Measurements from ENCODE around the gene REXO4.
"Not testable (repeated sequence)": the region's sequence is repeated elsewhere in the genome, so short reads cannot be mapped to it uniquely, and the experiment has no call there.

REXO4 gene

DNA sequence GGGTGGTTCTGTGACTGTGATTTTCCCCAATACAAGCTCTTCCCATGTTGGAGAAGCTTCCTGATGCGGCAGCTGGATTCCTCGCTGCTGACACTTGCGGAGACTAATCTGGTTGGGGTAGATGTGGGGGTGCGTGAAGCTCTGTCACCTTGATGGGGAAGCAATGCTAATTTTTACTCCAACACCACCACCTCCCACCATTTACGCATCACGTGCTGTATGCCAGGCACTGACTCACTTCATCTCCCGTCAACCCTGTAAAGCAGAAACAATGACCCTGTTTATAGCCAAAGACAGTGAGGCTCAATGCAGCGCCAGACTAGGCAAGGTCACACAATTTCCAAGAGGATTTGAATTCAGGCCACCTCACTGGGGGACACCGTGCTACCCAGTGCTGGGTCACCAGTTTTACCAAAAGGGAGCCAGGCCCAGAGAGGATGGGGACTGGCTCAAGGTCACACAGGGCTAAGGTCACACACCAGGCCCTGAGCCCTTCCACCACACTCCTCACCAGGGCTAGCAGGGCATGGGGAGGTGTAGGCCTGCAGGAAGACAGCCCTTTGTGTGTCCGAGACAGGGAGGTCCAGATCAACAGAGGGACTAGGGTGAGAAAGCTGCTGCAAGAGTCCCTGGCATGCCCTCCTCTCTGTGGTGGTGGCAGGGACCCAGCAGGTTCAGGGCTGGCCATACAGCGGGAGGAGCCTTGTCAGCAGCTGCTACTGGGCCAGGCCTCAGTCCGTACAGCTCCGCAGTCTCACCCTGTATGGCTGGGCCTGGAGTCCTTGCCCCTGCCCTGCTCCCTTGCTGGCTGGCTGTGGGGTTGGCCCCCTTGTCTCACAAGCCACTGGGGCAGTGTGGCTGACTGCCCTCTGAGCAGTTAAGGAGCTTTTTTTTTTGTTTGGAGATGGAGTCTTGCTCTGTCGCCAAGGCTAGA, 38.4 kb downstream of the REXO4 start:
- DNase-seq (ENCODE audit: insufficient read length, low spot score) (no peak), FAIRE-seq (no peak)
- TF ChIP-seq, protein P1, sequence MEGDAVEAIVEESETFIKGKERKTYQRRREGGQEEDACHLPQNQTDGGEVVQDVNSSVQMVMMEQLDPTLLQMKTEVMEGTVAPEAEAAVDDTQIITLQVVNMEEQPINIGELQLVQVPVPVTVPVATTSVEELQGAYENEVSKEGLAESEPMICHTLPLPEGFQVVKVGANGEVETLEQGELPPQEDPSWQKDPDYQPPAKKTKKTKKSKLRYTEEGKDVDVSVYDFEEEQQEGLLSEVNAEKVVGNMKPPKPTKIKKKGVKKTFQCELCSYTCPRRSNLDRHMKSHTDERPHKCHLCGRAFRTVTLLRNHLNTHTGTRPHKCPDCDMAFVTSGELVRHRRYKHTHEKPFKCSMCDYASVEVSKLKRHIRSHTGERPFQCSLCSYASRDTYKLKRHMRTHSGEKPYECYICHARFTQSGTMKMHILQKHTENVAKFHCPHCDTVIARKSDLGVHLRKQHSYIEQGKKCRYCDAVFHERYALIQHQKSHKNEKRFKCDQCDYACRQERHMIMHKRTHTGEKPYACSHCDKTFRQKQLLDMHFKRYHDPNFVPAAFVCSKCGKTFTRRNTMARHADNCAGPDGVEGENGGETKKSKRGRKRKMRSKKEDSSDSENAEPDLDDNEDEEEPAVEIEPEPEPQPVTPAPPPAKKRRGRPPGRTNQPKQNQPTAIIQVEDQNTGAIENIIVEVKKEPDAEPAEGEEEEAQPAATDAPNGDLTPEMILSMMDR (IDR thresholded peaks at IDR 0.05; ENCODE audit: insufficient read depth, missing control alignments), result no peak

DNA sequence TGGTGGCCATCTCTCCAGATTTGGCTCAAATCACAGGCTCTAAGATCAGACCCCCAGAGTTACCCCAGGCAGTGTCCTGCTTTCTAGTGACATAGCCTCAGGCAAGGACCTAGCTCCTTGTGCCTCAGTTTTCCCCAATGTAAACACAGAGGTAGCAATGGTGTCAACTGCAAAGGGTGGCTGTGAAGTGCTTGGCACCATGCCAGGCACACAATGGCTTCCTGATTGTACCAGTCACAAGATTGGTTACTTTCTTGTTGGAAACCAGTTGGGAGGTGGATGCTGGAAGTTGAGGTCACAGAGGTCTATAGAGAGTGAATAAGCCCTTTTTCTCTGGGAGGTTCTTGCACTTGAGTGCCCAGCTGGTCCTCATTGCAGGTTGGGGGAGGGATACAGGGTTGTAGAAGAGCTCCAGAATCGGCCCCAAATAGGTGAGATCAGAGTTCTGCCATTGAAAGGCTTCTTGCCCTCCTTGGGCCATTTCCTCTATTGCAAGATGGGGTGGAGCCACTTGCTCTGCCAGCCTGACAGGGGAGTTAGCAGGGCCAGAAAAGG, 39.3 kb downstream of the REXO4 start:
- no peak for FAIRE-seq

DNA sequence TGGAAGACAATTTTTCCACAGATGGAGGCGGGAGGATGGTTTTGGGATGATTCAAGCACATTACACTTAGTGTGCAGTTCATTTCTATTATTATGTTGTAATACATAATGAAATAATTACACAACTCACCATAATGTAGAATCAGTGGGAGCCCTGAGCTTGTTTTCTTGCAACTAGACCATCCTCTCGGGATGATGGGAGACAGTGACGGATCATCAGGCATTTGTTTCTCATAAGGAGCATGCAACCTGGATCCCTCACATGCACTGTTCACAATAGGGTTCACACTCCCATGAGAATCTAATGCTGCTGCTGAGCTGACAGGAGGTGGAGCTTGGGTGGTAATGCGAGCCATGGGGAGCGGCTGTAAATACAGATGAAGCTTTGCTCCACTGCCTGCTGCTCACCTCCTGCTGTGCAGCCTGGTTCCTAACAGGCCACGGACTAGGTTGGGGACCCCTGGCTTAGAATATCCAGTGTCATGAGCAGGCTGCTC, 40.0 kb downstream of the REXO4 start:
- no peak for FAIRE-seq
- DNase-seq (ENCODE audit: insufficient read length, low spot score), result no peak
- TF ChIP-seq, protein P1 (IDR thresholded peaks at IDR 0.05; ENCODE audit: insufficient read depth, missing control alignments), result no peak

More for the DNA sequence above, 39.3 kb downstream of the REXO4 start:
- TF ChIP-seq, protein P1 (IDR thresholded peaks at IDR 0.05; ENCODE audit: insufficient read depth, missing control alignments), result no peak
- no peak for DNase-seq (ENCODE audit: insufficient read length, low spot score)

DNA sequence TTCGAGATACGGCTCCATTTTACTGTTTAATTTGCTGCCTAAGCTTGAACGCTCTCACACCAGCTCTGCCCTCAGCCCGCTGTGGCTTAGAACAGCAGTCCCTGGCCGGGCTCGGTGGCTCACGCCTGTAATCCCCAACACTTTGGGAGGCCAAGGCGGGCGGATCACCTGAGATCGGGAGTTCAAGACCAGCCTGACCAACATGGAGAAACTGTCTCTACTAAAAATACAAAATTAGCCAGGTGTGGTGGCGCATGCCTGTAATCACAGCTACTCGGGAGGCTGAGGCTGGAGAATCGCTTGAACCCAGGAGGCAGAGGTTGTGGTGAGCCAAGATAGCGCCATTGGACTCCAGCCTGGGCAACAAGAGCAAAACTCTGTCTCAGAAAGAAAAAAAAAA, 40.5 kb downstream of the REXO4 start:
- not testable (repeated sequence) for DNase-seq (ENCODE audit: insufficient read length, low spot score); FAIRE-seq

DNA sequence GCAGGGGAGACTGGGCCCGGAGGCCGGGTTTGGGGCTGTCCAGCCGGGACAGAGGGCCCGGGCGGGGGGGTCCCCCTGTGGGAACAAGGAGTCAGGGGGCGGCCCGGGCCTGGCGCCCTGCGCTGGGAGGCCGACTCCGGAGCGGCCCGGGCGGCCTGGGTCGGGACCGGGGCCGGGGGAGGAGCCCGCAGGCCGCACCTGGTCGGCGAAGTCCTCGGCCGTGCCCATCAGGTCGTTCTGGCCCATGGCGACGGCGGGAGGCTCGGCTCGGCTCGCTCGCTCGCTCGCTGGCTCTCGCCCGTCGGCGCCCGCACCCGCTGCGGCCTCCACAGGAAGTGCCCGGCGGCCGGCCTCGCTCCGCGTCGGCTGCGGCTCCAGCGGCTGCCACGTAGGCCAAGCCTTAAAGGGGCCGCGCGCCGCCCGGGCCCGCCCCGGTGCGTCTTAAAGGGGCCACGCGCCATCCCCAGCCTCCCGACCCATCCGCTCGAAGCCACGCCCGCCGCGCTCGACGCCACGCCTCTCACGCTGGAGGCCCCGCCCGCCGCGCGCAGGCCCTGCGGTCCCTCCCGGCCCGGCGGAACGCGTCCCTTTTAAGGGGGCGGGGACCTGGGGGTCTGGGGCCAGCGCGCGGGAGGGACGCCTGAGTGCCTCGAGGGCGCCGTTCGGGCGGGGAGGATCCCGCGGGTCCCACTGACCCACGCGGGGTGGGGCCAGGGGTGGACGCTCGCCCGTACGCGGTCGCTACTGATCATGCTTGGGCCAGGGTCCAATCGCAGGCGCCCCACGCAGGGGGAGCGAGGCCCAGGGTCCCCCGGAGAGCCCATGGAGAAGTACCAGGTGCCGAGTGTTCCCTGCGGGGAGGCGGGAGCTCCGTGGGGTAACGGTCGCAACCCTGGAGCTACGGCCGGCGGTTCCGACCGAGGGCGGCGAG, 41.8 kb downstream of the REXO4 start, which contains the start of the genes STKLD1 and SURF4:
Gene STKLD1, plus strand, starts transcription at position 643 of the 931 bp plus-strand sequence. Its CDS starts 108 bp downstream, at position 751.
Gene SURF4, minus strand, starts transcription at position 337 of the 931 bp plus-strand sequence. Its CDS starts 91 bp downstream, at position 246.
- FAIRE-seq (no peak), DNase-seq (ENCODE audit: insufficient read length, low spot score) (peak; percentile 97)
- TF ChIP-seq, protein P1 (IDR thresholded peaks at IDR 0.05; ENCODE audit: insufficient read depth, missing control alignments), result no peak

DNA sequence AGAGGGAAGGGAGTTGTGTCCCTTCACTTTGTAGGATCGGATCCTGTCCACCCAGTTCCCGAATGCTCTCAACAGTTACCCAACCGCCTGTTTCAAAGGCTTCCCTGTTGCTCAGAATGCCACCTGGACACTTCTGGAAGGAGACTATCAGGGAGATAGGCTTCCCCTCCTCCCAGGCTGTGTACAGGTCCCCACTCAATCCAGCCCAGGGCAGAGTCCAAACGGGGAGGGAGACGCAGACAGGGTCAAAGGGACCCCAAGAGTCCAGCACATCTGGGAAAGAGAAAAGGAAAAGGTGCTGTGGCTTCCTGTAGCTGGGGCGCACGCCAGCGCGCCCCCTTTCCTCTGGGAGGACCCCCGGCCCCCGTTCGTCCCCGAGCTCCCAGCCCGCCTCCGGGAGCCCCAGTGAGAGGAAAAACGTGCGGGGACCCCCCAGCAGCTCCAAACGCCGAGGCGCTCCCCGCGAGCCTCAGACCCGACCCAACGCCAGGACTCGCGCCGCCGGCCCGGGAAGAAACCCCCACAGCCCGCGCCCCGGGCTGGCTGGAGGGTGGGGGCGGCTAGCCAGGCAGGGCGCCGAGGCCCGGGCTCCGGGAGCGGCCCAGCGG, 42.6 kb downstream of the REXO4 start:
- DNase-seq (ENCODE audit: insufficient read length, low spot score) (no peak), FAIRE-seq (no peak)
- TF ChIP-seq, protein P1 (IDR thresholded peaks at IDR 0.05; ENCODE audit: insufficient read depth, missing control alignments), result peak; percentile 1
